ENCODE measurements around the gene TESK2.
"Not testable (repeated sequence)": the region's sequence is repeated elsewhere in the genome, so short reads cannot be mapped to it uniquely, and the experiment has no call there.

Gene TESK2

DNA sequence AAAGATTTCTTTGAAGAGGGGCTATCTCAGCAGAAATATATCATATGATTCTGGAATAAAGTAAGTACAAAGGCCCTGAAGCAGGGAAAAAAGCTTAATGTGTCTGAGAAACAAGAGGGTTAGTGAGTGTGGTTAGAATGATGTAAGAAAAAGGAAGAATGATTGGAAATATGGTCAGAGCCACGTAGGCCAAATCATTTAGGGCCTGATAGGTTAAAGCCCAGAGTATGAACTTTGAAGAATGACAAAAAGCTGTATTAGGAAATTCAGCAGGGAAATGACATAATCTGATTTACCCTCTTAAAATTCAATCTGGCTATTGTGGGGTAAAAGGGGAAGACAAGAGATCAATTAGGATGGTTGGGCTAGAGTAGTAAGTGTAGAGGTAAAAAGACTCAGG is 81.7 kb downstream of the TESK2 start:
- DNase-seq = peak; percentile 28 to 60

DNA sequence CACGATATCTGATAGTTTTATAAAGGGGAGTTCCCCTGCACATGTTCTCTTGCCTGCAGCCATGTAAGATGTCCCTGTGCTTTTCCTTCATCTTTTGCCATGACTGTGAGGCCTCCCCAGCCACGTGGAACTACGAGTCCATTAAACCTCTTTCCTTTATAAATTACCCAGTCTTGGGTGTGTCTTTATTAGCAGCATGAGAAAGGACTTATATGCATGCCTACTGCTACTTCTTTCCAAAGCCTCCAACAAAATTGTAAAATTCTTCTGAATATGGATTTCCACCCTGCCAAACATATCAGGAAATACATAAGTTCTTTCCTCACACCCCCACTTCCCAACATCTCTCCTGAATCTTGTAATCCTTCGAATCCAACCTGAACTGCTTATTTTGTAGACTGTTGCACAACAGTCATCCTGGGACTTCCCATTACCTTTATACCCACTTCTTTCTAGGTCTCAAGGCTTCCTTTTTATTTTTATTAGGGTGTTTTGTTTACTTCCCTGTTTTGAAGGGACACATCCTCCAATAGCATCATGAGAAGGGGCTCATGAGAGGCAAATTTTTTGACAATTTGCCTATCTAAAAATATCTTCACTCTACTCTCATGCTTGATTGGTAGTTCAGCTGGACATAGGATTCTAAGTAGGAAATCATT is 83.2 kb downstream of the TESK2 start:
- peak; percentile 36 to 81 for DNase-seq

- DNase-seq = no peak
Measured at GRCh38 chr1:45405636-45406035, 85.3 kb downstream of the TESK2 start.

GRCh38 chr1:45403718-45404117 is 87.2 kb downstream of the TESK2 start:
- DNase-seq = no peak

- DNase-seq = no peak
Measured at GRCh38 chr1:45403298-45403697, 87.7 kb downstream of the TESK2 start.

- no peak for DNase-seq
Measured at GRCh38 chr1:45401524-45401923, 89.4 kb downstream of the TESK2 start.

GRCh38 chr1:45400049-45400448 is 90.9 kb downstream of the TESK2 start:
- no peak for DNase-seq

DNA sequence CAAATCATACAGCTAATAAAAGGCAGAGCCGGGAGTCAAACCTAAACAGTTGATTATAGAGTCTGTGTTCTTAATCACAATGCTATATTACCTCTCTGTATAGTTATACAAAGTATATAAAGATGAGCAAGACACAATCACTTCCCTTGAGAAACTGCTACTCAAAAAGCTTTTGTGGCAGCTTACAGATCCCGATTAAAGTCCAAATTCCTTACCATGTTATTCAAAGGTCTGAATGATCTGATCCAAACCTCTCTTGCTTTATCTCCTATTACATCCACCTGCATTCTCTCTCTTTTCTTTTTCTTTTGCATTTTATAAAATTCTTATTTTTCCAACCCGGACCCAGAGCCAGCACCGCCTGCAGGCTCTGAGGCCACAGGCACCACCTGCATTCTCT is 93.7 kb downstream of the TESK2 start:
- no peak for DNase-seq

- DNase-seq = no peak
Measured at GRCh38 chr1:45395582-45395981, 95.4 kb downstream of the TESK2 start.

DNA sequence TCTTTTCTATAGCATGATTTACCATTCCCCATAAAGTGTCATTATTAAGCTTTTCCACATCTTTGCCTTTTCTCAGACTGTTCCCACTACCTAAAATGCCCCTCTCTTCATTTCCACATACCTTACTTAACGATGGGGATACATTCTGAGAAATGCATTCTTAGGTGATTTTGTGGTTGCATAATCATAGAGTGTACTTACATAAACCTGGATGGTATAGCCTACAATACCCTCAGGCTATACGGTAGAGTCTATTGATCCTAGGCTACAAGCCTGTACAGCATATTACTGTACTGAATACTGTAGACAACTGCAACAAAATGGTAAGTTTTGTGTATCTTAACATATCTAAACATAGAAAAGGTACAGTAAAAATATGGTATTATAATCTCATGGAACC is 95.9 kb downstream of the TESK2 start:
- no peak for DNase-seq

GRCh38 chr1:45394342-45394741 is 96.6 kb downstream of the TESK2 start:
- DNase-seq = peak in 1 of 2 donors; percentile 18

- peak; percentile 72 to 90 for DNase-seq
Measured at GRCh38 chr1:45393718-45394302, 97.2 kb downstream of the TESK2 start.

DNA sequence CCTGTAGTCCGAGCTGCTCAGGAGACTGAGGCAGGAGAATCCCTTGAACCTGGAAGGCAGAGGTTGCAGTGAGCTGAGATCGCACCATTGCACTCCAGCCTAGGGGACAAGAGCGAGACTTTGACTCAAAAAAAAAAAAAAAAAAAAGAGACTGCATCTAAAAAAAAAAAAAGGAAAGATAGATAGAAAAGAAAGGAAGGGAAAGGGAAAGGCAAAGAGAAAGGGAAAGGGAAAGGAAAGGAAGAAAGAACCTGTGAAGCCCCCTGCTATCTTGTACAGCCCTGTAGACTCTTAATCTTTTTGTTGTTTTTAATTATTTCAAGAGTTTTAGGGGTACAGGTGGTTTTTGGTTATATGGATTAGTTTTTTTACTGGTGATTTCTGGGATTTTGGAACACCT is 104.7 kb downstream of the TESK2 start:
- no peak for DNase-seq

- DNase-seq = no peak
Measured at GRCh38 chr1:45385302-45385701, 105.7 kb downstream of the TESK2 start.

DNA sequence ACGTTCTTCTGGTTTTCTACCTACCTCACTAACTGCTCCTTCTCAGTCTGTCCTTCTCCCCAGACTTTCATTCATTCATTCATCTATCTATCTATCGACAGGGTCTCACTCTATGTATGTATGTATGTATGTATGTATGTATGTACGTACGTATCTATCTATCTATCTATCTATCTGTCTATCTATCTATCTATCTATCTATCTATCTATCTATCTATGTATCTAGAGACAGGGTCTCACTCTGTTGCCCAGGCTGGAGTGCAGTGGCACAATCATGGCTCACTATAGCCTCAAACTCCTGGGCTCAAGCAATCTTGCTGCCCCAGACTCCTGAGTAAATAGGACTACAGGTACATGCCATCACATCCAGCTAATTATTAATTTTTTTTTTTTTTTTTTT is 106.8 kb downstream of the TESK2 start:
- not testable (repeated sequence) for DNase-seq

DNA sequence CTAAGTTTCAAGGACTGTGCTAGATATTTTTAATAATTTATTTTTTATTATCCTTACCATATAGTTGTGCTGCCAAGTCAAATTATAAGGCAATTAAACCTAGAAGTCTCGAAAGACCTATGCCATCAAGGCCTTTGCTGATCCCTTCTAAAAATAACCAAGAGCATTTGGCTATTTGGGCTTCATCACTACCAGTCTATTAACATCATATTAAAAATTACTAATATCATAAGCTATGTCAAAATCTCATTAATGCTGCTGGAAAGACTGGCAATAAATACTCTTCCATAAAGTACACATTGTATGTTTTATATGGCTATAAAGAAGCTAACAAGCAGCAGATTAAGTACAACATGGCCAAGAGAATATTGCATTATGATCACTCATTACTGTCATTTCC is 107.8 kb downstream of the TESK2 start:
- no peak for DNase-seq

GRCh38 chr1:45381243-45381642 is 109.7 kb downstream of the TESK2 start:
- no peak for DNase-seq

DNA sequence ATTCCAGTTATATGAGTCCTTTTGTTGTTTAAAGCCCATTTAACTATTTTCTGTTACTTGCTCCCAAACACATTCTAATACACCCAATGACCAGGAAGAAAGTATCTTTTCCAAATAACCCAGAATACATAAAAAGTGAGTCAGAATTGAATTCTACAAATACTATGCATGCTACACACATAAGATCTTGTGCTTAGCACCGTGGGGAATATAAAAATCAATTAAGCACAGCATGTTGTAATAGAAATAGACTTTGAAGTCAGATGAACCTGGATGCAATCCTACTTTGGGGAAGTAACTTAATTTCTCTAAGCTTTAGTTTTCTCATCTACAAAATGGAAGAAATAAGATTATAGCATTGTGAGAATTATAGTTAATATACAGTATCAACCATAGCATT is 110.2 kb downstream of the TESK2 start:
- DNase-seq = no peak

GRCh38 chr1:45380125-45380524 is 110.8 kb downstream of the TESK2 start:
- DNase-seq = no peak

GRCh38 chr1:45379524-45379923 is 111.4 kb downstream of the TESK2 start:
- DNase-seq = no peak

- no peak for DNase-seq
Measured at GRCh38 chr1:45378184-45378583, 112.8 kb downstream of the TESK2 start.

GRCh38 chr1:45375104-45376090 is 115.6 kb downstream of the TESK2 start:
- no peak for DNase-seq

- DNase-seq = no peak
Measured at GRCh38 chr1:45373573-45373972, 117.4 kb downstream of the TESK2 start.

- no peak for DNase-seq
Measured at GRCh38 chr1:45370575-45370974, 120.4 kb downstream of the TESK2 start.

Data from inflammatory macrophage treated with lipopolysaccharide for 1 hour (primary cell).